ENCODE measurements around the gene ARL16.

- TF ChIP-seq EP300 (IDR thresholded peaks at IDR 0.05; ENCODE audit: borderline replicate concordance), result no peak
- no peak for TF ChIP-seq RAD21 (IDR thresholded peaks at IDR 0.05; ENCODE audit: low read depth)
- no peak for TF ChIP-seq YY1 (IDR thresholded peaks at IDR 0.05; ENCODE audit: low read depth)
- no peak for TF ChIP-seq EGR1 (IDR thresholded peaks at IDR 0.05)
- no peak for TF ChIP-seq TAF1 (IDR thresholded peaks at IDR 0.05; ENCODE audit: low read depth)
- no peak for TF ChIP-seq CREB1 (IDR thresholded peaks at IDR 0.05; ENCODE audit: low read depth)
- TF ChIP-seq USF1 (IDR thresholded peaks at IDR 0.05), result no peak
- no peak for TF ChIP-seq TCF12 (IDR thresholded peaks at IDR 0.05; ENCODE audit: low read depth)
- no peak for TF ChIP-seq CEBPB (IDR thresholded peaks at IDR 0.05)
- TF ChIP-seq MAX (IDR thresholded peaks at IDR 0.05), result no peak
- TF ChIP-seq TEAD4 (IDR thresholded peaks at IDR 0.05), result no peak
- no peak for TF ChIP-seq REST (IDR thresholded peaks at IDR 0.05; ENCODE audit: low read depth)
These were observed 8.0 kb upstream of the ARL16 start for GRCh38 chr17:81691608-81692007.
